T-helper 2 cell treated with Interferon-gamma antibody and Interleukin-4, amounts not matched to agents 5 μg/mL and 100 μg/mL, for 36 hours (primary cell): Measurements from ENCODE around the gene FCER1A.

Source experiments
- DNase-seq: peaks from one replicate; pipeline ENCODE4 v3.0.0; 2021; ENCODE audit warnings: low spot score
- H3K27ac Mint-ChIP-seq: one replicate; pipeline ENCODE4 v1.8.0; 2021; ENCODE audit warnings: mild to moderate bottlenecking, mixed read lengths
- H3K27me3 Mint-ChIP-seq: one replicate; pipeline ENCODE4 v1.8.0; 2021; ENCODE audit warnings: low read depth, mixed read lengths
- H3K36me3 Mint-ChIP-seq: one replicate; pipeline ENCODE4 v1.8.0; 2021; ENCODE audit warnings: low read depth, mixed read lengths
- H3K4me1 Mint-ChIP-seq: one replicate; pipeline ENCODE4 v1.8.0; 2021; ENCODE audit warnings: low read depth, mixed read lengths
- H3K4me3 Mint-ChIP-seq: one replicate; pipeline ENCODE4 v1.8.0; 2022; ENCODE audit warnings: mild to moderate bottlenecking, moderate library complexity, mixed read lengths
- H3K9me3 Mint-ChIP-seq: one replicate; pipeline ENCODE4 v1.8.0; 2021; ENCODE audit warnings: mixed read lengths

The FCER1A gene

DNA sequence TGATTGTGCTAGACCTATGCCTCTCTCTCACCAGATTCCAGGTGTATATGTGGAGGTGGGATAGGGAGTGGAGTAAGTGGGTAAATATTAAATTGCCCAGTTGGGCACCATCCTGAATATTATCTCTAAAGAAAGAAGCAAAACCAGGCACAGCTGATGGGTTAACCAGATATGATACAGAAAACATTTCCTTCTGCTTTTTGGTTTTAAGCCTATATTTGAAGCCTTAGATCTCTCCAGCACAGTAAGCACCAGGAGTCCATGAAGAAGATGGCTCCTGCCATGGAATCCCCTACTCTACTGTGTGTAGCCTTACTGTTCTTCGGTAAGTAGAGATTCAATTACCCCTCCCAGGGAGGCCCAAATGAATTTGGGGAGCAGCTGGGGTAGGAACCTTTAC lies at the start of gene FCER1A:
TSS of gene FCER1A (plus strand) at position 242 of the 400 bp plus-strand sequence. CDS start at position 271, 29 bp downstream.
- no peak within 1 kb of the TSS for H3K4me3 Mint-ChIP-seq
- no peak within 1 kb of the TSS for H3K27ac Mint-ChIP-seq
- no peaks in the 10 kb centered on the region for H3K27me3 Mint-ChIP-seq
- H3K4me1 Mint-ChIP-seq = no peaks in the 10 kb centered on the region
- H3K36me3 Mint-ChIP-seq = no peaks in the 10 kb centered on the region
- DNase-seq = no peak
- H3K9me3 Mint-ChIP-seq = no peaks in the 10 kb centered on the region

DNA sequence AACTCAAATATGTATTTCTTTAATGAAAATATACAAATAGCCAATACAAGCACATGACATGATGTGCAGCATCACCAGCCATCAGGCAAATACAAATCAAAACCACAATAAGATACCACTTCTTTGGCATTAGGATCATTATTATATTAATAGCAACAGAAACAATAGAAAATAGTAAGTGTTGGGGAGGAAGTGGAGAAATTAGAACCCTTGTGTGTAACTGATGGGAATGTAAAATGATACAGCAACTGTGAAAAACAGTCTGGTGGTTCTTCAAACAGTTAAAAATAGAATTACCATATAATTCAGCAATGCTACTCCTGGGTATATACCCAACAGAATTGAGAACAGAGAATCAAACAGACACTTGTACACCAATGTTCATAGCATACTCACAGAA lies 40.8 kb upstream of the FCER1A start:
- H3K27me3 Mint-ChIP-seq = no peaks in the 10 kb centered on the region
- H3K27ac Mint-ChIP-seq = no peak overlapping the region
- H3K9me3 Mint-ChIP-seq = no peaks in the 10 kb centered on the region
- no peaks in the 10 kb centered on the region for H3K36me3 Mint-ChIP-seq
- DNase-seq = no peak
- H3K4me3 Mint-ChIP-seq = no peak overlapping the region
- peaks cover 1% of the 10 kb centered on the region for H3K4me1 Mint-ChIP-seq

DNA sequence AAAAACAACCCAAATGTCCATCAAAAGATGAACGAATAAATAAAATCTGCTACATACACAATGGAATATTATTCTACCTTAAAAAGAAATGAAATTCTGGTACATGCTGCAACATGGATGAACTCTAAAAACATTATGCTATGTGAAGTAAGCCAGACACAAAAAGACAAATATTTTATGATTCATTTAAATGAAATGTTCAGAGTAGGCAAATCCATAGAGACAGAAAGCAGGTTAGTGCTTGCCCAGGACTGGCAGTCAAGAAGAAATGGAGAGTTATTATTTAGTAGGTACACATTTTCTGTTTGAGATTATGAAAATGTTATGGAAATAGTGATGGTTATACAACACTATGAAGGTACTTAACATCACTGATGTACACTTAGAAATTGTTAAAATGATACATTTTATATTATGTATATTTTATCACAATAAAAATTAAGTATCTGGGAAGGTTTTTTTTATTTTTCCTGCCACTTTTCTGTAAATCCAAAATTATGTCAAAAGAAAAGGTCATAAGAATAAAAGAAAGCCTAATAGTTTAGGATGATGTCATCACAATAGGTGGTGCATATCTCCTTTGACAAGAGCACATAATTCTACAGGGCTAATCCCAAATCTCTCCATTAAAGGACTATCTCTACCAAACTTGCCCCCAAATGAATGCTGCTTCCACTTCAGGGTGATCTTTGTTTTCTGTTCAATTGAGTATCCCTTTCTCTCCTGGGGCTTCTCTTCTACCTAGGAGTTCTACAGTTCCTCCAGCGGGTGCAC lies 40.2 kb upstream of the FCER1A start:
- Mint-ChIP-seq H3K9me3 (no peaks in the 10 kb centered on the region), H3K36me3 (no peaks in the 10 kb centered on the region), H3K4me1 (peaks cover 2% of the 10 kb centered on the region), H3K4me3 (no peak overlapping the region), H3K27me3 (no peaks in the 10 kb centered on the region), H3K27ac (no peak overlapping the region)
- DNase-seq = no peak

DNA sequence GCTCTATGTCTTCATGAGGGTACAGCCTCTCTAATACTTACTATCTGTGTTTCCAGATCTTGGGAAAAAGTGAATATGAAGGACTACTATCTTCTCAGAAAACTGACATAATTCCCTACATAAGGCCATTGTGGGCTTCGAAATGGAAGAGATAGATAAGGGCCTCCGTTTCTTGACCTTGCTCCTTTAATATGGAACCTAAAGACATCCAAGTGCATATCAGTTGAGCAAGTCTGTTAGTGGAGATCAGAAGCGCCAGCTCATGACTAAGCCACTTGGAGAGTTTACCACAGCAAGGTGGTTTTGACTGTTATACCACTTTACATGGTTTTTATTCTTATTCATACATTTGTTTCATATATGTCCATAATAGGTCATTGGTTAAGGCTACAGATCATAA lies 35.3 kb upstream of the FCER1A start:
- H3K27me3 Mint-ChIP-seq = no peaks in the 10 kb centered on the region
- no peaks in the 10 kb centered on the region for H3K36me3 Mint-ChIP-seq
- H3K9me3 Mint-ChIP-seq = no peaks in the 10 kb centered on the region

DNA sequence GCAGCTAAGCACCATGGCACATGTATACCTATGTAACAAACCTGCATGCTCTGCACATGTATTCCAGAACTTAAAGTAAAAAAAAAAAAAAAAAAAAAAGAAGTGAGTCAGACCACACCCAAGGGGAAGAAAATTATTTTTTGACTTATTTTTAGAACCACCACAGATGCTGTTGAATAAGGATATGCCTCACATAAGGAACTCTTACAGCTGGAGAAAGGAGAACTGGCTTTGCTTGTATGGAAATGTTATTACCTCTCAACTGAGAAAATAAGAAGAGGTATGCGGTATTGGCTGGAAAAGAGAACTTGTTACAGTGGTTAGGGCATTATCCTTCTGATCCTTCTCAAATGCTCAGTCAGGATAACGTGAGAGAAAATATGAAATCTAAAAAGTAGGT lies 27.5 kb upstream of the FCER1A start:
- Mint-ChIP-seq H3K36me3 (no peaks in the 10 kb centered on the region), H3K27me3 (no peaks in the 10 kb centered on the region)

More for the DNA sequence above, 35.3 kb upstream of the FCER1A start:
- no peak for DNase-seq
- Mint-ChIP-seq H3K4me3 (no peak overlapping the region), H3K27ac (no peak overlapping the region), H3K4me1 (peaks cover 2% of the 10 kb centered on the region)

DNA sequence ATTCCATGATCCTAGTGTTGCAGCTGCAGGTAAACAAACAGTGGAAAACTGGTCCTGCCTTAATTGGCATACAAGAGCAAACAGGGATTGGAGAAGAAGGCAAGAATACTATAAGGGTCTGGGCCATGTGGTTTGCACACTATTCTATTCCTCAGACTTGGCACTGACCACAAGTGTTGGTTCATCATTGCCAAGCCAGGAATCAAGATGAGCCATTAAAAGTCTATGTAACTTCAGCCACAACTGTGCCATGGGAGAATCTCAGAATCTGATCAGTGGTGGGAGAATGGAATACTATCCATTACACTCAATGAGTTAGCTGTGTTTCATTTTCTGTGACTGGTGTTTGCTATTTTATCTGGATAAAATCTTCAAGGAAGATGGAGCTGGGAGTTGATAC lies 26.2 kb upstream of the FCER1A start:
- Mint-ChIP-seq H3K27ac (no peak overlapping the region), H3K27me3 (no peaks in the 10 kb centered on the region), H3K4me3 (no peak overlapping the region), H3K36me3 (no peaks in the 10 kb centered on the region), H3K4me1 (no peaks in the 10 kb centered on the region), H3K9me3 (no peaks in the 10 kb centered on the region)
- DNase-seq = no peak

More for the DNA sequence above, 27.5 kb upstream of the FCER1A start:
- H3K27ac Mint-ChIP-seq = no peak overlapping the region
- no peaks in the 10 kb centered on the region for H3K9me3 Mint-ChIP-seq
- DNase-seq = no peak
- no peak overlapping the region for H3K4me3 Mint-ChIP-seq
- H3K4me1 Mint-ChIP-seq = no peaks in the 10 kb centered on the region

DNA sequence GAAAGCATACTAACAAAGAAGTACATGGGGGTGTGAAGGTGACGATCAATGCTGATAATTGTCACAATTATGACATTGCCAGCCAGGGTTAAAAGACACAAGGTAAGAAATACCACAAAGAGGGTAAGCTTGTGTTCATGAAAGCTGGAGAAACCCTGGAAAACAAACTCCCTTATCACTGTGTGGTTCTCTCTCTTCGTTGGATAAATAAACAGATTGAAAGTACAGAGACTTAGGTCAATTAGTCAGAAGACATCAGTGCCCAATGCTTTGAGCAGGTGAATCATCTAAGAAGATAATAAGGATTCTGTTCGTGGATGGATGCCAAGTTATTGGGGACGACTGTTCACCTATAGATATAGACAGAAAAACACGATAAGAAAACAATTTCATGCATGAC lies 22.4 kb upstream of the FCER1A start:
- Mint-ChIP-seq H3K4me1 (no peaks in the 10 kb centered on the region), H3K36me3 (no peaks in the 10 kb centered on the region), H3K27ac (no peak overlapping the region), H3K27me3 (no peaks in the 10 kb centered on the region), H3K4me3 (no peak overlapping the region), H3K9me3 (no peaks in the 10 kb centered on the region)
- no peak for DNase-seq

DNA sequence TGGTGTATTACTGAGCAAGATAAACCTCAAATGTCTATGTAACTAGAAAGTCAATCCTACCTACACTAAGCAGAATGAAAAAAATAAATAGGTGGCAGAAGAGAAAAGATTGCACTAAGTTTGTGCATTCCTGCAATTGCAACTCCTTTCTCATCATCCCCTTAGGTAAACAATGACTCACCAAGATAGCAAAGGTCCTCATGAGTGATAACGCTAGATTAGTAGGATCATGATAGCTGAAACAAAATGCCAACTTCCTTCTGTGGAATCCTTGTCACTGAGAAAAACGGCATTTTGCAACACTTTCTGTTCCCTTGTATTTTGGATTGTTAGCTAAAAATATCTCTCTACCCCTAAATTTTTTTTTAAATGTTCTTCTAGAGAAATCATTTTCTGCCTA lies 20.0 kb upstream of the FCER1A start:
- Mint-ChIP-seq H3K4me3 (no peak overlapping the region), H3K9me3 (no peaks in the 10 kb centered on the region), H3K36me3 (no peaks in the 10 kb centered on the region), H3K4me1 (no peaks in the 10 kb centered on the region), H3K27me3 (no peaks in the 10 kb centered on the region), H3K27ac (no peak overlapping the region)
- no peak for DNase-seq

DNA sequence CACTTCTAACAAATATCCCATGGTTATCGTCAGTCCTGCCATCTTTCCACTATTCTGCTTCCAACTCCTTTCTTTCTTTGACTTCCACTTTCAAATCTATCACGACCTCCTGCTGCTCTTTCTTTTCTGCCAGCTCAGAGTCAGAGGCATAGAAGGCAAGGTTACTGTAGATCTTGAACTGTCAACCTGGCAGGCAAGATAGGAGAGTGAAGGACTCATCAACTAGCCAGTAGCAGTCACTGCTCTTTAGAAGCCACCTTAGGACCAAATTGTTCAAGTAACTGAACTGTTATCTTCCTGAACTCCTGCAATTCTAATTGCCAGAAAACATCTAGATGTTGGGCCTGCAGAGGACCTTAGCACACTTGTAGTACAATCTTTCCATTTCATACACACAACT lies 13.1 kb upstream of the FCER1A start:
- Mint-ChIP-seq H3K36me3 (no peaks in the 10 kb centered on the region), H3K4me3 (no peak overlapping the region), H3K4me1 (no peaks in the 10 kb centered on the region), H3K9me3 (no peaks in the 10 kb centered on the region), H3K27ac (no peak overlapping the region), H3K27me3 (no peaks in the 10 kb centered on the region)
- DNase-seq = no peak

DNA sequence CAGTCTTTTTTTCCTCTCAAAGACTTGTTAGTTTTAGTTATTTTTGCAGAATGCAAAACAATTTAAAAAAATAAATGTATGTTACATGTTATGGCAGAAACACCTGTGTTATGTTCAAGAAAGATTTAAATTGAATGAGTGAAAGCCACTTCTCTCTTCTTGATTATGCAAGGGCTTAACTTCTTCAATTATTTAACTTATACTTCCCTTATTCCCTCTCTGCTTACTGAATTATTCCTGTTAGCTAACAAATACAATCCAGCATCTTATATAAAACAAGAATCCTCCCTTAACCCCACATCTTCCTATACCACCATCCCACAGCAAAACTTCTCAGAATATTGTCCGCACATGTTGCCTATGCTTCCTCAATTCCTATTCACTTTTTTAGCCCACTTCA lies 10.7 kb upstream of the FCER1A start:
- Mint-ChIP-seq H3K4me1 (no peaks in the 10 kb centered on the region), H3K27me3 (no peaks in the 10 kb centered on the region)

DNA sequence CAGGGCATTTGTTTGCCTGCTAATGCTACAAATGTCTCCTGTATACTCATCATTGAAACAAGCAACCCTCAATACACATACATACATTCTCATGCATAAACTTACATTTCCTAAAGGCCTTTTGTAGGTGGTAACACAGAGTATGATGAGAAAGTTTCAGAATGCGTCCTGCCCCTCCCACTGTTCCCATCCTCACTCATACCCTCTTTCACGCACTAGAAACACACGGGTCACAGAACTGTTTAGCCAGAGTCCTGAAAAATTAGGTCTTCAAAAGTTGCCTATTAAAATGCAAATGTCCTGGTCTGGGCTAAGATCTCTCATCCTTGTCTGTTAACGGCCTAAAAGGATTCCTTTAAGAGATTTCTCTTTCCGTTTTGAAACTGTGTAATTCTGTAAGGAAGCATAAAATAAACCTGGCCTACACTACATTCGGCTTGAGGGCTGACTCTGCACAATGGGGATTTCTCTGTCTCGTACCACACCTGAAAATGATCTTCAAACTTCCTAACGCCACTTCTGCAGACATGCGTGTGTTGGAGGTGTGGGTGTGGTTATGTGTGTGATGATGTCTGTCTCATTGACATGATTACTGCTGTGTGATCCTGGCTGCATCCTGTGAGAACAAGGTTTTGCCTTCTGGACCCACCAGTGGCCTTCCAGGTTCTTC lies 5.3 kb upstream of the FCER1A start:
- H3K4me3 Mint-ChIP-seq = no peak overlapping the region
- no peaks in the 10 kb centered on the region for H3K36me3 Mint-ChIP-seq
- no peaks in the 10 kb centered on the region for H3K9me3 Mint-ChIP-seq
- DNase-seq = no peak
- no peaks in the 10 kb centered on the region for H3K27me3 Mint-ChIP-seq
- H3K27ac Mint-ChIP-seq = no peak overlapping the region
- no peaks in the 10 kb centered on the region for H3K4me1 Mint-ChIP-seq

More for the DNA sequence above, 10.7 kb upstream of the FCER1A start:
- H3K9me3 Mint-ChIP-seq = no peaks in the 10 kb centered on the region
- DNase-seq = no peak
- H3K36me3 Mint-ChIP-seq = no peaks in the 10 kb centered on the region
- no peak overlapping the region for H3K27ac Mint-ChIP-seq
- H3K4me3 Mint-ChIP-seq = no peak overlapping the region

DNA sequence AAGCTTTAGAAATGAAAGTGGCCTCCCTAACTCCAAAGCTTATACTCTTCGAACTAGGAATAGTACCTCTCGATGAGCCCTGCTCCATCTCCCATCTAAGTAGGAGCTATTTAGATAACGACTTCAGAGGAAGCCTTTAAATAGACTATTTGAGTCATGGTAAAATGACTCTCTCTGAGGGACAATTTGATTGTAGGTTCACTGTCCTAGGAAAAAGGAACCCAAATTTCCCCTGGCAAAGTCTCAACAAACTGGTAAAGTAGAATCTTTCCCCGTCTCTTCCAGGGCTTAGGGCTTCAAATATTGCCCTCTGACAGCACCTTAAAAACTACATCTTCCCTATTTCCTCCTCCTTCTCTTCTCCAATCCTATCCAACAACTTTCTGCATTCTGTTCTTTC lies 2.0 kb upstream of the FCER1A start:
- H3K4me3 Mint-ChIP-seq = no peak overlapping the region
- no peaks in the 10 kb centered on the region for H3K36me3 Mint-ChIP-seq
- H3K4me1 Mint-ChIP-seq = no peaks in the 10 kb centered on the region
- H3K27ac Mint-ChIP-seq = no peak overlapping the region
- no peaks in the 10 kb centered on the region for H3K27me3 Mint-ChIP-seq
- no peak for DNase-seq
- no peaks in the 10 kb centered on the region for H3K9me3 Mint-ChIP-seq

DNA sequence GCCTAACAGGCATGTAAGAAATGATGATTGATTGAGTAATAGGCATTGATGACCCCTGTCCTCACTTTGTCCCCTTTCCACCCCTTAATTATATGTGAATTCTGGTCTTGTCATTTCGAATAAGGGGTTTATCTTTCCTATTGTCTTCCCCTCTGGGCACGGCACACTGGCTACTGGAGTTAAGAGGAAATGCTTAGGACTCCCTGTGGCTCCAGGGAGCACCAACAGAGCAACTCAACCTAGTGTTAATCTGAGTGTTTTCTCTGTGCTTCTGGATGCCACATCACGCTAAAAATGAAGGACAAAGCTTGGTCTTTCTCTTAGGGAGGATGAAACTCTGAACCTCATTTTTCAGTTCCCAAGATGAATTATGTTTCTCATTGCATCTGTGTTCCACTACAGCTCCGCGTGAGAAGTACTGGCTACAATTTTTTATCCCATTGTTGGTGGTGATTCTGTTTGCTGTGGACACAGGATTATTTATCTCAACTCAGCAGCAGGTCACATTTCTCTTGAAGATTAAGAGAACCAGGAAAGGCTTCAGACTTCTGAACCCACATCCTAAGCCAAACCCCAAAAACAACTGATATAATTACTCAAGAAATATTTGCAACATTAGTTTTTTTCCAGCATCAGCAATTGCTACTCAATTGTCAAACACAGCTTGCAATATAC lies 5.3 kb downstream of the FCER1A start:
- no peaks in the 10 kb centered on the region for H3K36me3 Mint-ChIP-seq
- no peak for DNase-seq
- H3K4me3 Mint-ChIP-seq = no peak overlapping the region
- no peak overlapping the region for H3K27ac Mint-ChIP-seq
- H3K9me3 Mint-ChIP-seq = no peaks in the 10 kb centered on the region
- no peaks in the 10 kb centered on the region for H3K27me3 Mint-ChIP-seq
- no peaks in the 10 kb centered on the region for H3K4me1 Mint-ChIP-seq

DNA sequence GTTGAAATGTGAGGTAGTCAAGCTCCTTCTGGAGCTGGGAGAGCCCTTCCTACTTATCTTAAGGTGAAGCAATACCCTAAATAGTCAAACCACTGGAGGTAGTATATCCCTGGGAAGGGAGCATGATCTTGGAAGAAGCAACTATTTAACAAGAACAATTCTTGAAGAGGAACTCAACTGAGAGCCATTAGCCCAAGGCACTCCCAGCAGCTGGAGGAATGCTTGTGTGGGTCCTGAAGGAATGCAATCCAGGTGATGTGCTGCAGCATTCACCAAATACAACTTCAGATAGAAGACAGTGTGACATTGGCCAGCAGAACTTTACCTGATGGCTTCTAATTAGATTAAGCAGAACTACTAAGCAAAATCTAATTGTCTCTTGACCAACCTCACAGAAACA lies 9.5 kb downstream of the FCER1A start:
- Mint-ChIP-seq H3K27me3 (no peaks in the 10 kb centered on the region), H3K4me3 (no peak overlapping the region), H3K4me1 (no peaks in the 10 kb centered on the region), H3K9me3 (no peaks in the 10 kb centered on the region), H3K36me3 (no peaks in the 10 kb centered on the region), H3K27ac (no peak overlapping the region)
- DNase-seq = no peak
